BE2C (cell line): ENCODE data around the gene SORBS1.

ENCODE experiments used
- DNase-seq: peaks from one replicate; pipeline ENCODE4 v3.0.0-alpha.2; 2020
- H3K27me3 ChIP-seq: fragments of 250-450 bp; sonication (Bioruptor Pico); 2 replicates; pipeline ENCODE4 v1.5.1; 2020; ENCODE audit warnings: mild to moderate bottlenecking
- H3K36me3 ChIP-seq: fragments of 250-450 bp; sonication (Bioruptor Pico); 2 replicates; pipeline ENCODE4 v1.5.1; 2020; ENCODE audit warnings: mild to moderate bottlenecking
- H3K4me1 ChIP-seq: fragments of 250-450 bp; sonication (Bioruptor Pico); 2 replicates; pipeline ENCODE4 v1.5.1; 2020
- H3K4me3 ChIP-seq: 2 replicates; pipeline ENCODE4 v1.5.1; 2011; ENCODE audit warnings: low read depth, low read length
- H3K9me3 ChIP-seq: fragments of 250-450 bp; sonication (Bioruptor Pico); 2 replicates; pipeline ENCODE4 v1.5.1; 2020
- TF ChIP-seq, protein P1 (sequence below): IDR thresholded peaks from 2 replicates; pipeline ENCODE4 v1.5.1; 2012; ENCODE audit warnings: mild to moderate bottlenecking, low read depth, low read length

SORBS1 gene

DNA sequence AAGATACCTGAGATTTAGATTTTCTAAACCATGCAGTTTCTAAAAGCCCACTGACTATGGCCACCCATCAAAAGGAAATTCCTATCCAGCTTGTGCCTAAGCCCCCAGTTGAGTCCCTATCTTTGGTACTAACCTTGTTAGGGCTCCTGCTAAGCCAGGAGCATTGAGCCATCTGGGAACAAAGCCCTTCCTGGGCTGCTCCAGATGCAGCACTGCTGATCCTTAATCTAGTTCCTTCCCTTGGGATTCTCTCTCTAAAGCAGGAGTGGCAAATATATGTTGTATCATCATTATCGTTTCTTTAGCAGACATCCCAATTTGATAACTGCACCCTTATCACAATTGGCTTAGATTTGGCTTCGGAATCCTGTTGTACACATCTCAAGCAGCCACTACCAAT, 245.7 kb downstream of the SORBS1 start:
- H3K4me3 ChIP-seq = no peak overlapping the region
- H3K4me1 ChIP-seq = no peaks in the 10 kb centered on the region
- TF ChIP-seq, protein P1, sequence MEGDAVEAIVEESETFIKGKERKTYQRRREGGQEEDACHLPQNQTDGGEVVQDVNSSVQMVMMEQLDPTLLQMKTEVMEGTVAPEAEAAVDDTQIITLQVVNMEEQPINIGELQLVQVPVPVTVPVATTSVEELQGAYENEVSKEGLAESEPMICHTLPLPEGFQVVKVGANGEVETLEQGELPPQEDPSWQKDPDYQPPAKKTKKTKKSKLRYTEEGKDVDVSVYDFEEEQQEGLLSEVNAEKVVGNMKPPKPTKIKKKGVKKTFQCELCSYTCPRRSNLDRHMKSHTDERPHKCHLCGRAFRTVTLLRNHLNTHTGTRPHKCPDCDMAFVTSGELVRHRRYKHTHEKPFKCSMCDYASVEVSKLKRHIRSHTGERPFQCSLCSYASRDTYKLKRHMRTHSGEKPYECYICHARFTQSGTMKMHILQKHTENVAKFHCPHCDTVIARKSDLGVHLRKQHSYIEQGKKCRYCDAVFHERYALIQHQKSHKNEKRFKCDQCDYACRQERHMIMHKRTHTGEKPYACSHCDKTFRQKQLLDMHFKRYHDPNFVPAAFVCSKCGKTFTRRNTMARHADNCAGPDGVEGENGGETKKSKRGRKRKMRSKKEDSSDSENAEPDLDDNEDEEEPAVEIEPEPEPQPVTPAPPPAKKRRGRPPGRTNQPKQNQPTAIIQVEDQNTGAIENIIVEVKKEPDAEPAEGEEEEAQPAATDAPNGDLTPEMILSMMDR = no peak
- DNase-seq = no peak
- no peaks in the 10 kb centered on the region for H3K9me3 ChIP-seq
- no peaks in the 10 kb centered on the region for H3K36me3 ChIP-seq
- no peaks in the 10 kb centered on the region for H3K27me3 ChIP-seq

DNA sequence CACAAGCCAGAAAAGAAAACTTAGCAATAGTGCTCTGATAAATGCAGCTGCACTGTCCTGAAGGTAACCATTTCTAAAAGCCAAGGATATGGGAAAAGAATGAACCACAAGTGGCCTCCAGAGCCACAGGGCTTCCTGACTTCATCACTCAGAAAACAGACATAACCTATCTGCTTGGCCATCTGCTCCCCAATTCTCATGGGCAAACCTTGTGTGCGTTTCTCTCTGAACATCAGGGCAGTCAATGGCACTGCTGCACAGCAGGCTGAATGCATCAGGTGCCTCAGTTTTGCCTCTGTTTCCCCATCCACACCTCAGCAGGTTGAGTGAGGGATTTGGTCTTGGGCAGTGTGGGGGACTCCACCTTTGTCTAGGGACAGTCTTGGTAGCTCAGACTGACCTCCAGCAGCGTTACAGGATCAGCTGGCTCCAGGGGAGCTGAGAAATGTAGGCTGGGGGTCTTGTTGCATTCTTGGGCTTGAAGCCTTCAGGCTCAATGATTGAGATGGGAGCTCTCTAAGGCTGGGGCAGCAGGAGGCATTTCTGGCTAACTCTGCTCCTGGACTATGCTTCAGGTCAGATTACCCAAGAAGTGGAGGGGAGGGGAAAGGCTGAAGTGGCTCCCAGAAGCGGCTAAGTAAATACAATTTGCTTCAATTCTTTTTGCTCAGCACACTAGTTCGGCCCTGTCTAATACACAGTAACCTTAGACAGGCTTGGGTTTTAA, 246.8 kb downstream of the SORBS1 start:
- TF ChIP-seq, protein P1 = no peak
- no peaks in the 10 kb centered on the region for H3K4me1 ChIP-seq
- DNase-seq = no peak

DNA sequence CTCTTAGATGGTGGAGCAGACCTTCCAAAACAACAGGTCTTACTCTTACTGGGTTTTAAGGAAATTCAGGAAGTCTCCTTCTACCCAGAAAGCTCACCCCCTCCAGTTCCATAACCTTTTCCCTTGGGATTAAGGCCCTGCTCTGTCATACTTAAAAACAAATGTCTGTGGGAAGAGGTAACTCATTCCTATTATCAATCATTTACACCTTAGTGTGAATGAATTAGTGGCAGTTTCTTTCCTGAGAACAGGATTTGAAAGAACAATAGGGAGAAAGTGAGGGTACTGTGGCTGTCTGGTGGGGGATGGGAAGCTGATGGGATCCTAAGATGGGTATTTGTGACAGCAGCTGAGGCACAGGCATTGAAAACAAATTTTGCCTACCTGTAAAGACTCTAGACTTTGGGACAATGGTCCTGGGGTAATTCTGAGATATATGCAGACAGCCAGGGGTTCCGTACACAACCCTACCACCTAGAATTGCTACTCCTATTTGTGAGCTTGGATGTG, 248.1 kb downstream of the SORBS1 start:
- no peak for DNase-seq
- Histone ChIP-seq H3K9me3 (no peaks in the 10 kb centered on the region), H3K4me3 (no peak overlapping the region), H3K36me3 (no peaks in the 10 kb centered on the region), H3K27me3 (no peaks in the 10 kb centered on the region), H3K4me1 (no peaks in the 10 kb centered on the region)
- TF ChIP-seq, protein P1 = no peak

More for the DNA sequence above, 246.8 kb downstream of the SORBS1 start:
- Histone ChIP-seq H3K36me3 (no peaks in the 10 kb centered on the region), H3K9me3 (no peaks in the 10 kb centered on the region), H3K27me3 (no peaks in the 10 kb centered on the region), H3K4me3 (no peak overlapping the region)

DNA sequence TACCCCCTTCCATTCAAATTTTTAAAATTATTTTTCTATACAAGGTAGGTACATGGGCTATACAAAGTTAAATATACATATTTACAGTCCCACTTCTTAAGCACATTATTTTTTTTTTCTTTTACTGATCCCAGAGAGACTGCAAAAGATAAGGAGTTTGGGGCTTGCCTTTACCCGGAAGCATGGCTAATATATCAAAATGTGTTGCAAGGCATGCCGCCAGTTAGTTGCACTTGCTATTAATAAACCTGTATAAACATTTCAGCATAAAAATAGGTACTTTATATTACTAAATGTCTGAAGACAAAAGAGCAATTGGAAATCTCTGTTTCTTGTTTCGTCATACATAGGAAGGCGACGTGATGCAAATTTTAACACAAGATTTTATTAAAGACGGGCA, 248.9 kb downstream of the SORBS1 start:
- Histone ChIP-seq H3K9me3 (no peaks in the 10 kb centered on the region), H3K36me3 (no peaks in the 10 kb centered on the region), H3K4me3 (no peak overlapping the region), H3K27me3 (no peaks in the 10 kb centered on the region), H3K4me1 (no peaks in the 10 kb centered on the region)
- TF ChIP-seq, protein P1 = no peak
- DNase-seq = no peak

DNA sequence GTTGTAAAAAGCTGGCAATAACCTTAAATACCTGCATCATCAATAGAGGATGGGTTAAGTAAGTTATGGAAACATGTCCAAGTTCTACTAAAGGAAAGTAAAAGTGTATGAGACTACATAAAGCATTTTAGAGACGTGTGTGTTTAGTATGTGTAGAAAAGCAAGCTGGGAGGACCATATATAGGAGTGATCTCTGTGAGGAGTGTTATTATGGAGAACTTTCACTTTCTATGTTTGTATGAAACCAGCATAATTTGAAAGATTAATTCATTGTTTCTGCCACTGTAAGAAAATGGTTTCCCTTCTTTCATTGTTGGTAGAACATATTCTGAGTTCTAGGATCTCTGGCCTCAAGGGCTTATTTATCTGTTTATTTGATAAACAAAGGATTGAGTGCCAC, 251.2 kb downstream of the SORBS1 start:
- TF ChIP-seq, protein P1 = no peak
- H3K9me3 ChIP-seq = no peaks in the 10 kb centered on the region
- no peak overlapping the region for H3K4me3 ChIP-seq
- DNase-seq = no peak
- no peaks in the 10 kb centered on the region for H3K4me1 ChIP-seq
- H3K27me3 ChIP-seq = no peaks in the 10 kb centered on the region
- H3K36me3 ChIP-seq = no peaks in the 10 kb centered on the region
